Bone marrow (tissue), 2 donors: ENCODE results near the gene OR2AT4.
"Not testable (repeated sequence)": the region's sequence is repeated elsewhere in the genome, so short reads cannot be mapped to it uniquely, and the experiment has no call there.

Source experiments
- DNase-seq, 2 donors: peaks; one replicate each; lab custom pipeline; 2025; lab: John Stamatoyannopoulos, UW

Gene OR2AT4

DNA sequence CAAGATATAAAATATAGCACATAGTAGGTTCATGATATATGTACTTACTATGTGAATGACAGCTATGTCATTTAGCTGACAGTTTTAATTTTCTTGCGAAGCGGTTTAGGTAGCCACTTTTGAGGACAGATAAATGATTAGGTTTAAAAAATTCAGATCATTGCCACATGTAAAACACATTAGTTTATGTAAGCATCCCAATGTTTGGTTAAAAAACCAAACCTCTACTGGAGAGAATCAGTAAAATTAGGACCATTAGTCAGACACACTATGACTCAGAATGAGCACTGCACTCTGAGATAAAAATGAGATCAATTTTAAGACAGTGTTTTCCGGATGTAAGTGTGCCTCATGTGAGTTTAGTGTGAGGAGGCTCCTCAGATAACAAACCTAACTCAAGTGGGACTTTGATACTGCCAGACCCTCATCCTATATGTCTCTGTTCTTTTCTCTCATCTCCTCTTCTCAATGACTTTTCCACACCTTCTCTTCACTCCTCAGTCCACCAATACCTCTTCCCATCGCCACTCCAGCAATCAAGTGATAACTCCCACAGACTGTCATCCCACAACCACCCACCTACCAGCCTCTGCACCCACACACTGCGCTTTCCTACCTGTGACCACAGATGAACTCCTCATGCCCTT lies 6.8 kb upstream of the OR2AT4 start:
- DNase-seq, result no peak

DNA sequence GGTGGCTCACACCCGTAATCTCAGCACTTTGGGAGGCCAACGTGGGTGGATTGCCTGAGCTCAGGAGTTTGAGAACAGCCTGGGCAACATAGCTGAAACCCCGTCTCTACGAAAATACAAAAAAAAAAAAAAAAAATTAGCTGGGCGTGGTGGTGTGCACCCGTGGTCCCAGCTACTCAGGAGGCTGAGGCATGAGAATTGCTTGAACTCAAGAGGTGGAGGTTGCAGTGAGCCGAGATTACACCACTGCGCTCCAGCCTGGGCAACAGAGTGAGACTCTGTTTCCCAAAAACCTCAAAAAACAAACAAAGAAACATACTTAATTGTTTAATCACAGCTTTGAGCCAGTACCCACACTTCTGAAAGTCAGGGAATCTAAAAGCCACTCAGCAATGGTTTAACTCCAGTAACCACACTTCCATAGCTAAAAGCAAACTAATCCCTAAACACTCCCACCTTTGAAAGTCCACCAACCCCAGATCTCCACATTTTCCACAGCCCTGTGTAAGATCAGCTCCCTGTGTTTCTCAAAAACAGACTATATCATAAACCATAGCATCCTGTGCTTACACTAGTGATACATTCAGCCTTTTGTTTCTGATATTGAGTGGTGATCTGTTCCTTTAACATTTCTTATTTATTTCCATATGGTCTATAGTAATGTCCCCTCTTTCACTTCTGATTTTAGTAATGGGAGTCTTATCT lies 4.9 kb upstream of the OR2AT4 start:
- no peak for DNase-seq

DNA sequence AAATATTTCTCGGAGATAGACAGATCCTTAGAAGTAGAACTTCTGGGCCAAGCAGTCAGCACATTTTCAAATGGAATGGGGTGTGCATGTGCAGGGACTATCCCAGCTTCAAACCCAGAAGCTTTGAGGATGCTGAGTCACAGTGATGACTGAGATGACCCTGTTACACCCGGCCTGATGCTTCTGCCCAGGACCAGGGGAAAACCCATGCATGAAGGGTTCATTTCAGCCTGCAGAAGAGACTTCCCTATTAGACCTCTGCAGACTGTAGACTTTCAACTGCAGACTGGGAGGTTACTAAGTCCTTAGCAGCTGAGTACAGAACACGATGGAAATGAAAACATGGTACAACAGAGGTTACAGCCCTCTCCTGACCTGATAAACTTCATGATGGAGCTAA lies 3.6 kb upstream of the OR2AT4 start:
- DNase-seq, result peak in 1 of 2 donors; percentile 17

DNA sequence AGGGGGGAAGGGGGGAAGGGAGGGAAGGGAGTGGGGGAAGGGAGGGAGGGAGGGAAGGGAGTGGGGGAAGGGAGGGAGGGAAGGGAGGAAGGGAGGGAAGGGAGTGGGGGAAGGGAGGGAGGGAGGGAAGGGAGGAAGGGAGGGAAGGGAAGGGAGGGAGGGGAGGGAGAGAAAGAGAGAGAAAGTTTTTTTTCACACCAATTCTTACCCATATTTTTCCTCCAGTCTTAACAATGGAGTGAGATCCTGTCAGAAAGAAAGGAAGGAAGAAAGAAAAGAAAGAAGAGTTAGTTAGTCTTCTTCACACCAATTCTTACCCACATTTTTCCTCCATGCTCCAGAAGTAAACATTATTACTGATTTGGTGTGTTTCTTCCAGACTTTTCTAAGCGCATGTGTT lies 3.0 kb upstream of the OR2AT4 start:
- no peak for DNase-seq

DNA sequence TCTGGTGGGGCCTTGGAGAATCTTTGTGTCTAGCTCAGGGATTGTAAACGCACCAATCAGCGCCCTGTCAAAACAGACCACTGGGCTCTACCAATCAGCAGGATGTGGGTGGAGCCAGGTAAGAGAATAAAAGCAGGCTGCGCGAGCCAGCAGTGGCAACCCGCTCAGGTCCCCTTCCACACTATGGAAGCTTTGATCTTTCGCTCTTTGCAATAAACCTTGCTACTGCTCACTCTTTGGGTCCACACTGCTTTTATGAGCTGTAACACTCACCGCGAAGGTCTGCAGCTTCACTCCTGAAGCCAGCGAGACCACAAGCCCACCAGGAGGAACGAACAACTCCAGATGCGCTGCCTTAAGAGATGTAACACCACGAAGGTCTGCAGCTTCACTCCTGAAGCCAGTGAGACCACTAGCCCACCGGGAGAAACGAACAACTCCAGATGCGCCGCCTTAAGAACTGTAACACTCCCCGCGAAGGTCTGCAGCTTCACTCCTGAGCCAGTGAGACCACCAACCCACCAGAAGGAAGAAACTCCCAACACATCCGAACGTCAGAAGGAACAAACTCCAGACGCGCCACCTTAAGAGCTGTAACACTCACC lies 2.3 kb upstream of the OR2AT4 start:
- DNase-seq, result not testable (repeated sequence)

DNA sequence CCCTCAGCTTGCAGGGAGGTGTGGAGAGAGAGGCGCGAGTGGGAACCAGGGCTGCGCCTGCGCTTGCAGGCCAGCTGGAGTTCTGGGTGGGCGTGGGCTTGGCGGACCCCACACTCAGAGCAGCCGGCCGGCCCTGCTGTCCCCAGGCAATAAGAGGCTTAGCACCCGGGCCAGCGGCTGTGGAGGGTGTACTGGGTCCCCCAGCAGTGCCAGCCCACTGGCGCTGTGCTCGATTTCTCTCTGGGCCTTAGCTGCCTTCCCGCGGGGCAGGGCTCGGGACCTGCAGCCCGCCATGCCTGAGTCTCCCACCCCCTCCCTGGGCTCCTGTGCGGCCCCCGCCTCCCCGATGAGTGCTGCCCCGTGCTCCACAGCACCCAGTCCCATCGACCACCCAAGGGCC lies 1.5 kb upstream of the OR2AT4 start:
- DNase-seq, result not testable (repeated sequence)

DNA sequence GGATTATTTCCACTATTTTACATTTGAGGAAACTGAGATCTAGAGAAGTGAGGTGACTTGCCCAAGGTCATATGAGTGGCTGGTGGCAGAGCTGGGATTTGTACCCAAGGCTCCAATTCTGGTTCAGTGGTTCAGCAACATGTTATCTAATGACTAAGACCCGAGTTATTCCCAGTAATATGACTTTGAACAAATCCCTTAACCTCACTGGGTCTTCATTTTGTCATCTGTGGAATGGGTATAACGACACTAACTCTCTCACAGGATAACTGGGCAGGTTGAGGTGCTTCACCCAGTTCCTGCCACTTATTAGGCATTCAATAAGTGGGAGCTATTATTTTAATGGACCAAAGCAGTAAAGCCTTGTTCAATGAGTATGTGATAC lies 489 bp upstream of the OR2AT4 start:
- no peak for DNase-seq

DNA sequence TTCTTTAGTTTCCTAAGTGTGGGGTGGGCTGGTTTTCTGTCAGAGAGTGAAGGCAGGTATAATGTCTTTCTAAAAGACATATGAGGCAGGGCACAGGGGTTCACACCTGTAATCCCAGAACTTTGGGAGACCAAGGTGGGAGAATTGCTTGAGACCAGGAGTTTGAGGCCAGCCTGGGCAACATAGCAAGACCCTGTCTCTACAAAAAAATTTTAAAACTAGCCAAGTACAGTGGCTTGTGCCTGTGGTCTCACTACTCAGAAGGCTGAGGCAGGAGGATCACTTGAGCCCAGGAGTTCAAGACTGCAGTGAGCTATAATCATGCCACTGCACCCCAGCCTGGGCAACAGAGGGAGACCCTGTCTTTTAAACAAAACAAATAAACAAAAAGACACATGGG lies 2.3 kb downstream of the OR2AT4 start:
- DNase-seq, result not testable (repeated sequence)

DNA sequence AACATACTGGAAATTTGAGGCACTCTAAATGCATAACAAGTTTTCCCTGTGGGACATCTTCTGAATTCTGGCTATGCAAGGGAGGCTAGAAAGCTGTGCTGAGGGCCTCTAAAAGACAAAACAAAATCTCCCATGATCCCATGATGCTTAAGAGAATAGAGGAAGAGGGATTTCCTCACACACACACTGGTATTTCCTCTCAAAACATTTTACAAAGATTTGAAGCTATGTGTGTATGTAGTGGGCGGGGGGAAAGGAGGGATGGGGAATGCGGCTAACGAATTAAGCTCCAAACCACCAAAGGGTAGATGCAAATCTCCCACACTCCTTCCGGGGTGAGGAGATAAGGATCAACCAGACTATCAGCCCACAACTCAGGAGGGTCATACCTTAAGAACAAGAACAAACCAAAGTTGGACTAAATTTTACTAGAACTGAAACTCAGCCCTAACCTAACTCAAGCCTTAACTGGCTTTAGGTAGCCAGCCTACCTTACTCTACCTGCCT lies 6.0 kb downstream of the OR2AT4 start:
- DNase-seq, result no peak

DNA sequence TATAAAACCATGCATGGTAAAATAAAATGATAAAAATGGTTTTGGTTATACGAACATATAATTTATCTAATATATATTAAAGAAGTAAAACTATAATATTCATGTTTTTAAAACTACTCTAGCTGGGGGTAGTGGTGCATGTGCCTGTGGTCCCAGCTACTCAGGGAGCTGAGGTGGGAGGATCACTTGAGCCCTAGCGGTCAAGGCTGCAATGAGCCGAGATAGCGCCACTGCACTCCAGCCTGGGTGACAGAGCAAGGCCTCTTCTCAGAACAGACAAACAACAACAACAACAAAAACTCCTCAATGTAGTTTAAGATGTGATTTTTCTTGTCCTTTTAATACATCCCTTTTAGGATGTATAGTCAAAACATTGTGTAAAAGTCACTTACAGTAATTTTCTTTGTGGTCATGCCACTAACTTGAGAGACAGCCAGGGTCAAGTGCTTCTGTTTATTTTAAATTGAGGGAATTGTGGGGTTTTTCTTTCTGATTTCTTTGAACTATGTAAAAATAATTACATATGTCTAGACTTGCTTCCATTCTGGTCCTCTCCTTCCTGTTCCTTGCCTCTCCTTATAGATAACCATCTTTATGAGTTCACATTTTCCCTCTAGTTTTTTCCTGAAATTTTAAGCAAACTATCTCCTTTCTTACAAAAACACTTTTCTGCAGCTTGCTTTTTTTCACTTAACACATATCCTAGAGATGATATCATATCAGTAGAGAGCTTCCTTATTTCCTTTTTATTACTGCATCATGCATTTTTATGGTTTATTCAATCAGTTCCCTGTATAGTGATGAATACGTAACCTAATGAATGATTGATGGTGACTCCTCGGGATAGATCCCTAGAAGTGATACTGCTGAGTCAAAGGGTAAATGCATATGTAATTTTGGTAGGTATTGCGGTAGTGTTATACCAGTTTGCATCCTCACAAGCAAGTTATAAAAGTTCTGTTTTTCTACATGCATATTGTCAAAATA lies 9.1 kb downstream of the OR2AT4 start:
- no peak for DNase-seq

DNA sequence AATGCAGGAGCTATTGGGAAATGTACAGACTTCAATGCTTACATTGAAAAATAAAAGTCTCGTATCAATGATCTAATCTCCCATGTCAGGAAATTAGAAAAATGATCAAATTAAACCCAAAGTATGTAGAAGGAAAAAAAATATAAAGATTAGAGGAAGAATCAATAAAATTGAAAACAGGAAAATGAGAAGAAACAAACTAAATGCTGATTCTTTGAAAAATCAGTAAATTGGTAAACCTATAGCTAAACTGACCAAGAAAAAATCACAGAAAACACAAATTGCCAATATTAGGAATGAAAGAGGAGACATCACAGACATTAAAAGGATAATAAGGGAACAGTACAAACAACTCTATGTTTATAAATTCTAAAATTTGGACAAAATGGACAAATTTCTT lies 11.8 kb downstream of the OR2AT4 start:
- DNase-seq, result no peak

DNA sequence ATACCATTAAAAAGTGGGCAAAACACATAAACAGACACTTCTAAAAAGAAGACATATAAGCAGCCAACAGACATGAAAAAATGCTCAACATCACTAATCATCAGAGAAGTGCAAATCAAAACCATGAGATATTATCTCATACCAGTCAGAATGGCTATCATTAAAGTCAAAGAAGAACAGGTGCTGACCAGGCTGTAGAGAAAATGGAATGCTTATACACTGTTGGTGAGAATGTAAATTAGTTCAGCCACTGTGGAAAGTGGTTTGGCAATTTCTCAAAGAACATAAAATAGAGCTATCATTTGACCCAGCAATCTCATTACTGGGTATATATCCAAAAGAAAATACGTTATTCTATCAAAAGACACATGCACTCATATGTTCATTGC lies 13.5 kb downstream of the OR2AT4 start:
- no peak for DNase-seq

DNA sequence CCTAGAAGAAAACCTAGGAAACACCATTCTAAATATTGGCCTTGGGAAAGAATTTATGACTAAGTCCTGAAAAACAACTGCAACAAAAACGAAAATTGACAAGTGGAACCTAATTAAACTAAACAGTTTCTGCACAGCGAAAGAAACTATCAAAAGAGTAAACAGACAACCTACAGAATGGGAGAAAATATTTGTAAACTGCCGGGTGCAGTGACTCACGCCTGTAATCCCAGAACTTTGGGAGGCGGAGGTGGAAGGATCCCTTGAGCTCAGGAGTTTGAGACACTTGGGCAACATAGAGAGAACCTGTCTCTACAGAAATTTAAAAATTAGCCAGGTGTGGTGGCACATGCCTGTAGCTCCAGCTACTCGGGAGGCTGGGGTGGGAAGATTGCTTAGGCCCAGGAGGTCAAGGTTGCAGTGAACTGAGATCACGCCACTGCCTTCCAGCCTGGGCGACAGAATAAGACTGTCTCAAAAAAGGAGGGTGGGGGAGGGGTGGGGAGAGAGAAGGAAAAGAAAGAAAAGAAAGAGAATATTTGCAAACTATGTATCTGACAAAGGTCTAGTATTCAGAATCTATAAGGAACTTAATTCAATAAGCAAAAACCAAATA lies 14.0 kb downstream of the OR2AT4 start:
- no peak for DNase-seq

DNA sequence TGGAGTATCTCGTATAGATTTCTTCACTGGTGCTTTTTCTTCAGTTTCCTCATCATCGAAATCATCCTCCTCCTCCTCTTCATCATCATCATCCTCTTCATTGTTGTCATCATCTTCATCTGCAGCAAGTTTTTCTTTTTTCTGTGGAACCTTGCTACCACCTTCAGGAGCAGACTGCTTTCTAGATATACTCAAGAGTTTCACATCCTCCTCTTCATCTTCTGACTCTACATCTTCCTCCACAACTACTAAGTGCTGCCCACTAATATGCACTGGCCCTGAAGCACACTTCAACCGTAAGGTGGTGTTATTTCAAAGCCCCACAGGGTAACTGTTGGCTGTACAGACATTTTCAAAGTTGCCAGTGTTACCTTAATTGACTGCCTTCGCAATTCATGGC lies 17.1 kb downstream of the OR2AT4 start:
- DNase-seq, result no peak

DNA sequence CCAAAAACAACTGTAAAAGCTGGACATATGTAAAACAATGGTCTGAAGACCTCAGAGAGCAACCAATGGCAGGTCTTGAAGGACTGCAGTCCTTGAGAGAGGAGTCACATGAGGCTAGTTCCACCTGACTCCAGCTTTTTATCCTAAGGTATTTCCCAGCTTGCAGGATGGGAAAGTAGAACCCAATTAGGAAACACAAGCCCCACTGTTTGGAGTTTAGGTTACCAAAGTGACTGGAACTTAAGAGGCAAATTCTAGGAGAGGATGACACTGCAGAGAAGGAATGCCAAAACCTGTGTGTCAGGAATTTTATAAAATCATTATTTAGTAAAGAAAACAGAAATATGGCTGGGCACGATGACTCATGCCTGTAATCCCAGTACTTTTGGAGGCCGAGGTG lies 18.4 kb downstream of the OR2AT4 start:
- DNase-seq, result no peak

DNA sequence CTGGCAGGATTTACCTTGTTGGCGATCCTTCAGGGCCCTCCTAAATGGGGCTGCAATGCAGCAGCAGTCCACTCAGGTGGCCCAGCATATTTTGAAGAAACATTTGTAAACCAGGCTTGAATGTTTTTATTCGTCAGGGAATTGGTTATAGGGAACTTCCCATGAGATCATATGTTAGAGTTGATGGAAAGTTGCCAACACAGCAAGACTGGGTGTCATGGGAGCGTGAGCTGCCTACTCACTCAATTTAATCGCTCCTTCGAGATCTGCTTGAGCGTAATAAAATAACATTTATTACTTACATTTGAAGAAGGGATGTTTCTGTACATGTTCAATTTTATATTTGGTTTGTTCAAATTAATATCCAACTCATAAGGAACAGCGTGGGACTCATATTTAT lies 19.4 kb downstream of the OR2AT4 start:
- DNase-seq, result no peak

DNA sequence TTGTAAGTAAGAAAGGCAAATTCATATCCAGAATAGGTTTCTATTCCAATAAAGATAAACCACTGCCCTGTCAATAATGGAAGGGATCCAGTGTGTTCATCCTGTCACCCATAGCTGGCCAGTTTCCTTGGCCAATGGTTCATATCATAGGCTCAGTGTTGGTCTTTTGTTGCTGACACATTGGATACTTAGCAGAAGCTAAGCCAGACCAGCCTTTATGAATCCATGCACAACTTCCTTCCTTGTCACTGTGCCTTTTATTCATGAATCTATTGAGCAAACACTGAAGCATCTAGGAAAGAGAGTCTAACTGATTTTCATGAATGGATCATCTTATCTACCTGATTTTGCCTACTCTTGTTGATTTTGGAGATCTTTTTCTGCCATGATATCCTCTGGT lies 20.0 kb downstream of the OR2AT4 start:
- DNase-seq, result no peak

DNA sequence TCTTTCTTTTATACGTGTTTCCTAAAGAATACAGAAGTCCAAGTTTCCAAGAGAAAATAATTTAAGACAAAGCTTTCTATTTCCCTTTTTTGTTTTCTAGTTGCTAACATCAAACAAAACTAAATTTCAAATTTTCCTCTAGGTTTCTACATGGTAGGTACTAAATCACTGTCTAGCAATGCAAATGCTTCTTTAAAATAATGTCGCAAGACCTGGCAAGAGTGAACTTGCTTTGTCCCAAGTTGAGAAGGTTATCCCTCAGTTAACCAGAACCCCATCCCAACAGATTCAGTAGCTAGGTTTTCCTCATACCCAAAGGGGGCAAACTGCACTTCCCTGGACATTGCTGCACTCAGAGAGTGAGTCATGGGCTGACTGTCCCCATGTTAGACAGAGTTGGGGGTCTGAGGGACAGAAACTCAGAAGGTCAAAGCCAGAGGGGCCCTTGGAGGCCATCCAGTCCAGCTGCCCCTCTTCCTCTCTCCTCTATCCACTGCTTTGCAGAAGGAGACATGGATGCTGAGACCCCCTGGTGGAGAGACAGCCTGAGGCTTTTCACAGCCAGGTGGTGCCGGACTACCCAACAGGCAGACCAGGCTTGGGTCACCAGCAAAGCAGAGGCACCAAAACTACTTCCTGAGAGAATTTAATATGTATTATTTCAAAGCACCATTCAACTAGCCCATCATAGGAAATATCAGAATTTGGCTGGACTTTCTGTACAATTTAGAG lies 23.1 kb downstream of the OR2AT4 start:
- no peak for DNase-seq

DNA sequence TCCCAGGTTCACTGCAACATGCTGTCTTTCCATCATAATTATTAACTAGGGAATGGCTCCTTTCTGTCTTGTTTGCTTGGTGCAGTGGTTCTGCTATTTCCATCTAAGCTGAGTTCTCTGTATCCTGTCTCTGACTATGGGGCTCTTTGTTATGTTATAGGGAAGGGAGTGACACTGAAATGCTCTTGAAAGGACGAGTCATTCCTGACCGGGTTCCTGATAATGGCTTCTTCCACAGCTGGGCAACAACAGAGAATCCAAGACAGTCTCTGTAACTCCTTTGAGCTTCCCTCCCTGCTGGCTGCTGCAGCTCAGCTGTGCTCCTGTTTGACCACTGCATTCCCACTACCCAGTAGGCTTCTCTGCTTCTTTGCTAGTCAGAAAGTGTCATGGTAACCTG lies 24.1 kb downstream of the OR2AT4 start:
- no peak for DNase-seq

DNA sequence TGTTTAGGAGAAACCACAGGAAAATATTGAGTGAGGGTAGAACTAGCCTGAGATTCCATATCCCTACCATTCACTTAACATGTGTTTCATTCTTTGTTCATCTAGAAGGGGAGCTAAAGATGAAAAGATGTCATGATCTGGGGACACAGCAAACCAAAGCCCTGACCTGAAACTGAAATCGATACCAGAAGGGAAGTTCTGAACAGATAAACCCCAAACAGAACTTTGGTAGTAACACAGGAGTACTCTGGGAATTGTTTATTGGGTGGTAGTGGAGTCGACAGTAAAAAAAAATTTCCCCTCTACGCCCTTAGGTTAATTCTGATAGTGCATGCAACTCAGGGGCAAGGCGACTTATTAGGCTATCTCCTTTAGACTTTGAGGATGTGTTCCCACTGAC lies 27.2 kb downstream of the OR2AT4 start:
- no peak for DNase-seq

DNA sequence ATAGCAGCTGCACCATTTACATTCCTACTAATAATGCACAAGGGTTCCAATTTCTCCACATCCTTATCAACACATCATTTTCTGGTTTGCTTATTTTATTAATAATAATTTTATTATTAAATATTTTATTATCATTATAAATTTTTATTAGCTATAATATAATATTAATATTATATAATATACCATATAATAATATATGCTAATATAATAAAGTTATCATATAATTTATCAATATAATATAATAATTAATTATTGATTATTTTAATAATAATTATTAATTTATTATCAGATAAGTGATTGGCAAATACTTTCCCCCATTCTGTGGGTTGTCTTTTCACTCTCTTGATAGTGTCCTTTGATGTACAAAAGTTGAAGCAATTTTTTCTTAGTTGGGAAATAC lies 27.7 kb downstream of the OR2AT4 start:
- no peak for DNase-seq
